ENCODE data around the gene PAWR. TPM values are rescaled to one million over a fixed set of nuclear protein-coding genes. Genes with fewer than 3 reads are reported as not detected.

PAWR gene
- polyA plus RNA-seq, 2 of the 4 experiments (the other 2 are of a cell fraction) = 40.8 to 55.2 TPM

DNA sequence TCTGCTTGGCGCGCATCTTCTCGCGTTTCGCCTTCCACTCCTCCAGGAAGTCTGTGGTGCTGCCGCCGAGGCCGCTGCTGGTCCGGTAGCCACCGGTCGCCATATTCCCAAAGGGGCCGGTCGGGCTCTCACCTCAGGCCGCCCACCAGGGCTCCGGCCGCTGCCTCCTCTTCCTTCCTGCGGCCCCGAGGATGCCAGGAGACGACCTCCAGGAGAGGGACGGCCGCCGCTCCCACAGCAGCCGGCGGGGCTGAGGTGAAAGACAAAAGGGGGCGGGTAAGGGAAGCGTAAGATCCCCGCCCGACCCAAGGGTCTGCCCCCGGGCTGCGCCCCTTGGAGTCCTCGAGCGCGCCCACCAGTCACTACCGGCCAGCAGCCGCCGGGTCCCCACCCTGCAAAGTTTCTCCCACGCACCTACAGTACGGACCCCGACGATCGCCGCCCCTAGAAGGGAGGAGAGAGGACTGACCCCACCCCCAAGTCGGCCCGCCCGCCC lies 574 bp downstream of the PAWR start:
- 0% methylated on average over 13 of the region's 45 CpGs for WGBS (ENCODE audit: missing lambda C conversion rate)
- ChIA-PET CTCF (interaction anchor here (0.6 to 2.1 kb wide), 11 partner anchors 11 to 577 kb away, joined by 3 to 9 read pairs (median 4); no protein-coding TSS in a partner anchor), POLR2A (interaction anchor here (0.5 to 3.1 kb wide), 17 partner anchors 8 to 497 kb away, joined by 3 to 16 read pairs (median 6); no protein-coding TSS in a partner anchor)
- Histone ChIP-seq H3K9me3 (no peaks in the 10 kb centered on the region), H3K4me3 (peak overlapping the region; percentile 88), H3K27ac (peak overlapping the region; percentile 93 to 98), H3K4me1 (peaks cover 40% of the 10 kb centered on the region), H3K4me2 (peak overlapping the region; percentile 90)
- peak in 1 of 2 experiments; percentile 63 for DNase-seq (ENCODE audit: low read depth in 1 of 2, low spot score in 1 of 2)
- ATAC-seq = peak; percentile 46 to 57
- no peak for FAIRE-seq
- TF ChIP-seq, protein P1, sequence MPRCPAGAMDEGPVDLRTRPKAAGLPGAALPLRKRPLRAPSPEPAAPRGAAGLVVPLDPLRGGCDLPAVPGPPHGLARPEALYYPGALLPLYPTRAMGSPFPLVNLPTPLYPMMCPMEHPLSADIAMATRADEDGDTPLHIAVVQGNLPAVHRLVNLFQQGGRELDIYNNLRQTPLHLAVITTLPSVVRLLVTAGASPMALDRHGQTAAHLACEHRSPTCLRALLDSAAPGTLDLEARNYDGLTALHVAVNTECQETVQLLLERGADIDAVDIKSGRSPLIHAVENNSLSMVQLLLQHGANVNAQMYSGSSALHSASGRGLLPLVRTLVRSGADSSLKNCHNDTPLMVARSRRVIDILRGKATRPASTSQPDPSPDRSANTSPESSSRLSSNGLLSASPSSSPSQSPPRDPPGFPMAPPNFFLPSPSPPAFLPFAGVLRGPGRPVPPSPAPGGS (IDR thresholded peaks at IDR 0.05) = peak; percentile 45; the same call in 1 of the 3 replicates
- no peak for TF ChIP-seq RFX5 (IDR thresholded peaks at IDR 0.05)

DNA sequence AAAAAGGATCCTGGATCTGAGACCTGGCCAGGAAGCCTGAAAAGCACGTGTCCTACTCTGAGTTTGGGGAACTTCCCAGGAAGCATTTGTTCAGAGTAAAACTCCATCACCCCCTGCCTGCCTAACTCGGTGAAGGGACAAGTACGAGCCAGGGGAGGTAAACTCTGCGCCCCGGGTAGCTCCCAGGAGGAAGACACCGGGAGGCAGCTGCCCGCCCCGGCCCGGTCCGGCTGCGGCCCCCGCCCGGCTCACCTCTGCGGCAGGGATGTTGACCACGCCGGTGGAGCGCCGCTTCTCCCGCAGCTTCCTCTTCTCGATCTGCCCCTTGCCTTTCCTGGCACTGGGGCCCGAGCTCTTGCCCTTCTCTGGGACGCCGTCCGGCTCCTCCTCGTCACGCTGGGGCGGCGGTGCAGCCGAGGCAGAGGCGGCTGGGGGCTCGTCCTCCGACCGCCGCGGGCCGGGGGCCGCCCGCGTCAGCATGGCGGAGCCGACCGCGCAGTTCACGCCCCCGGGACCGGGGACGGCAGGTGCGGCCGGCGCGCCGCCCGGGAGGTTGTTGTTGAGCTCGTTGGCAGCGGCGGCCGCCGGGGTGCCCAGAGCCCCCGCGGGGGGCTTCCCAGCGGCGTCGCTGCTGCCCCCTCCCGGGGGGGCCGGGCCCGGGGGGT lies 1.2 kb downstream of the PAWR start:
- POLR2A ChIA-PET = interaction anchor here (1.0 to 3.1 kb wide), 5 partner anchors 8 to 142 kb away, joined by 5 to 16 read pairs (median 8); no protein-coding TSS in a partner anchor
- Histone ChIP-seq H3K27ac (peak overlapping the region; percentile 93 to 98), H3K4me3 (peak overlapping the region; percentile 88), H3K4me1 (peaks cover 44% of the 10 kb centered on the region), H3K9me3 (no peaks in the 10 kb centered on the region), H3K4me2 (peak overlapping the region; percentile 90)
- WGBS (ENCODE audit: missing lambda C conversion rate) = 0% methylated on average over 16 of the region's 66 CpGs
- DNase-seq (ENCODE audit: low read depth in 1 of 2, low spot score in 1 of 2) (peak; percentile 38 to 76), ATAC-seq (peak; percentile 14 to 15), FAIRE-seq (no peak)
- CTCF ChIA-PET = interaction anchor here (0.6 to 2.6 kb wide), 9 partner anchors 10 to 577 kb away, joined by 3 to 9 read pairs (median 4); no protein-coding TSS in a partner anchor
- no peak for TF ChIP-seq PHF8 (IDR thresholded peaks at IDR 0.05; ENCODE audit: borderline replicate concordance, low read depth)
- no peak for TF ChIP-seq TP53 (CRISPR knock-in tag; IDR thresholded peaks at IDR 0.05)
- TF ChIP-seq, protein P2, sequence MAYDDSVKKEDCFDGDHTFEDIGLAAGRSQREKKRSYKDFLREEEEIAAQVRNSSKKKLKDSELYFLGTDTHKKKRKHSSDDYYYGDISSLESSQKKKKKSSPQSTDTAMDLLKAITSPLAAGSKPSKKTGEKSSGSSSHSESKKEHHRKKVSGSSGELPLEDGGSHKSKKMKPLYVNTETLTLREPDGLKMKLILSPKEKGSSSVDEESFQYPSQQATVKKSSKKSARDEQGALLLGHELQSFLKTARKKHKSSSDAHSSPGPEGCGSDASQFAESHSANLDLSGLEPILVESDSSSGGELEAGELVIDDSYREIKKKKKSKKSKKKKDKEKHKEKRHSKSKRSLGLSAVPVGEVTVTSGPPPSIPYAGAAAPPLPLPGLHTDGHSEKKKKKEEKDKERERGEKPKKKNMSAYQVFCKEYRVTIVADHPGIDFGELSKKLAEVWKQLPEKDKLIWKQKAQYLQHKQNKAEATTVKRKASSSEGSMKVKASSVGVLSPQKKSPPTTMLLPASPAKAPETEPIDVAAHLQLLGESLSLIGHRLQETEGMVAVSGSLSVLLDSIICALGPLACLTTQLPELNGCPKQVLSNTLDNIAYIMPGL (CRISPR knock-in tag; IDR thresholded peaks at IDR 0.05; ENCODE audit: borderline replicate concordance) = no peak
- TF ChIP-seq, protein P3, sequence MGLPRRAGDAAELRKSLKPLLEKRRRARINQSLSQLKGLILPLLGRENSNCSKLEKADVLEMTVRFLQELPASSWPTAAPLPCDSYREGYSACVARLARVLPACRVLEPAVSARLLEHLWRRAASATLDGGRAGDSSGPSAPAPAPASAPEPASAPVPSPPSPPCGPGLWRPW (IDR thresholded peaks at IDR 0.05) = no peak
- no peak for TF ChIP-seq NR3C1 (IDR thresholded peaks at IDR 0.05)
- TF ChIP-seq ZNF302 (CRISPR knock-in tag; IDR thresholded peaks at IDR 0.05) = no peak
- TF ChIP-seq EP300 (IDR thresholded peaks at IDR 0.05) = no peak
- no peak for TF ChIP-seq BHLHE40 (IDR thresholded peaks at IDR 0.05; ENCODE audit: low read depth, low read length)
- TF ChIP-seq GATA3 (IDR thresholded peaks at IDR 0.05; ENCODE audit: borderline replicate concordance) = no peak
- TF ChIP-seq MAZ (IDR thresholded peaks at IDR 0.05; ENCODE audit: borderline replicate concordance, low read depth, low read length) = no peak
- TF ChIP-seq MYC (IDR thresholded peaks at IDR 0.05; ENCODE audit: borderline replicate concordance, low read length) = peak; percentile 87
- TF ChIP-seq, protein P4, sequence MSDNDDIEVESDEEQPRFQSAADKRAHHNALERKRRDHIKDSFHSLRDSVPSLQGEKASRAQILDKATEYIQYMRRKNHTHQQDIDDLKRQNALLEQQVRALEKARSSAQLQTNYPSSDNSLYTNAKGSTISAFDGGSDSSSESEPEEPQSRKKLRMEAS (IDR thresholded peaks at IDR 0.05) = peak; percentile 94
- TF ChIP-seq RAD21 (conservative IDR thresholded peaks at IDR 0.05 in 1 of 2, IDR thresholded peaks at IDR 0.05 in 1 of 2) = no peak
- no peak for TF ChIP-seq RFX5 (IDR thresholded peaks at IDR 0.05)
- TF ChIP-seq, protein P5, sequence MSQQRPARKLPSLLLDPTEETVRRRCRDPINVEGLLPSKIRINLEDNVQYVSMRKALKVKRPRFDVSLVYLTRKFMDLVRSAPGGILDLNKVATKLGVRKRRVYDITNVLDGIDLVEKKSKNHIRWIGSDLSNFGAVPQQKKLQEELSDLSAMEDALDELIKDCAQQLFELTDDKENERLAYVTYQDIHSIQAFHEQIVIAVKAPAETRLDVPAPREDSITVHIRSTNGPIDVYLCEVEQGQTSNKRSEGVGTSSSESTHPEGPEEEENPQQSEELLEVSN (IDR thresholded peaks at IDR 0.05; ENCODE audit: borderline replicate concordance, low read depth) = no peak
- peak in 1 of 2 experiments; percentile 47; a peak in 2 of 5 replicates for TF ChIP-seq JUN (IDR thresholded peaks at IDR 0.05)
- no peak for TF ChIP-seq ZSCAN20 (CRISPR knock-in tag; IDR thresholded peaks at IDR 0.05)
- TF ChIP-seq CHD2 (IDR thresholded peaks at IDR 0.05; ENCODE audit: low read length, partially characterized antibody) = no peak
- no peak for TF ChIP-seq HOXB5 (CRISPR knock-in tag; IDR thresholded peaks at IDR 0.05)
- TF ChIP-seq KDM5A (IDR thresholded peaks at IDR 0.05) = no peak
- TF ChIP-seq, protein P6, sequence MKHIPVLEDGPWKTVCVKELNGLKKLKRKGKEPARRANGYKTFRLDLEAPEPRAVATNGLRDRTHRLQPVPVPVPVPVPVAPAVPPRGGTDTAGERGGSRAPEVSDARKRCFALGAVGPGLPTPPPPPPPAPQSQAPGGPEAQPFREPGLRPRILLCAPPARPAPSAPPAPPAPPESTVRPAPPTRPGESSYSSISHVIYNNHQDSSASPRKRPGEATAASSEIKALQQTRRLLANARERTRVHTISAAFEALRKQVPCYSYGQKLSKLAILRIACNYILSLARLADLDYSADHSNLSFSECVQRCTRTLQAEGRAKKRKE (CRISPR knock-in tag; IDR thresholded peaks at IDR 0.05; ENCODE audit: low read depth) = no peak
- no peak for TF ChIP-seq ESRRA (IDR thresholded peaks at IDR 0.05; ENCODE audit: borderline replicate concordance, low read length)
- no peak for TF ChIP-seq RARB (CRISPR knock-in tag; IDR thresholded peaks at IDR 0.05)
- TF ChIP-seq NFE2L2 (conservative IDR thresholded peaks at IDR 0.05; ENCODE audit: low read length) = no peak
- no peak for TF ChIP-seq FOXS1 (CRISPR knock-in tag; IDR thresholded peaks at IDR 0.05)
- TF ChIP-seq HEYL (CRISPR knock-in tag; IDR thresholded peaks at IDR 0.05) = no peak
- TF ChIP-seq HOXA7 (CRISPR knock-in tag; IDR thresholded peaks at IDR 0.05) = no peak
- no peak for TF ChIP-seq CBX2 (IDR thresholded peaks at IDR 0.05; ENCODE audit: borderline replicate concordance, low read depth)
- TF ChIP-seq FOSL2 (IDR thresholded peaks at IDR 0.05) = no peak
- TF ChIP-seq FOSL2 (CRISPR knock-in tag; IDR thresholded peaks at IDR 0.05) = no peak
- no peak for TF ChIP-seq POLR2AphosphoS2 (conservative IDR thresholded peaks at IDR 0.05; ENCODE audit: low read length)
- TF ChIP-seq CBX8 (IDR thresholded peaks at IDR 0.05) = no peak
